GM18868 (cell line): ENCODE data around the gene CNOT1.
"Not testable (repeated sequence)": the region's sequence is repeated elsewhere in the genome, so short reads cannot be mapped to it uniquely, and the experiment has no call there.

Source experiments
- ATAC-seq: cut with Tn5 transposase; IDR thresholded peaks from one replicate; pipeline ENCODE4 v1.9.1; 2021; ENCODE audit warnings: mild to moderate bottlenecking, moderate library complexity; ENCODE audit not compliant: unreplicated experiment

Gene CNOT1

GRCh38 chr16:58629733-58630640 is at the start of gene CNOT1:
TSS of gene CNOT1 (minus strand) at chr16:58629826. CDS start at chr16:58599337, 30,489 bp downstream.
- peak; percentile 87 for ATAC-seq

DNA sequence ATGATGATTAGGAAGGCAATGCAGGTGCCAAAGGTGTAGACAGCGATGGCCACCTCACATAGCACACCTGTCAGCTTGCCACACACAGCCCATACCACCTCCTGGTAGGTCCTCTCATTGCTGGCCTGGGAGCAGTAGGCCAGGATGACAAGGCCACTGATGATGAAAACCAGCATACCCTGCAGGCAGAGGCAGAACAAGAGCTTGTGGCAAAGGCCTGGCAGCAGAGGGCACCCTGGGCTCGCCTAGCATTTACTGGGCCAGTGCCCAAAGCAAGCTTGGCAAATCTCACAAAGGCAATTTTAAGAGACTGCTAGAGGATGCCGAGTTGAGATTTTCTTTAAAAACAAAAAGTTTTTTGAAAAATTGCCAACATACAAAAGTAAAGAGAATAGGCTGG is 49.1 kb upstream of the CNOT1 start:
- ATAC-seq = no peak

DNA sequence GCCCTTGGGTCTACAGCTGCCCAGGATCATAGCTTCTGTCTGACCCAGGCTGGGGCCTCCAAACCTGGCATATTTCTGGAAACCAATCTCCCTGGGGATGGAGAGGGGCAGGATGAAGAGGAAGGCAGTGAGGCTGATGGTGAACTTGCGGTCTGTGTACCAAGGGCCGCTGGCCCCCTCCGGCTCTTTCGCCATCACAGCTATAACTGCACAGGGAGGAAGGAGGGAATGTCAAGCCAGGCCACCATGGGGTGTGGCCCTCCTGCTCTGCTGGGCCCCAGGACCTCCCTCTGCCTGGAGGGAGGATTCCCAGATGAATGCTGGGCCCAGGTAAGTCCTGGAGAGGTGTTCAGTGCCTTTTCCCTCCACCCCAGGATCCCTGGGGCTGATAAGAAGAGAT is 48.6 kb upstream of the CNOT1 start:
- no peak for ATAC-seq

DNA sequence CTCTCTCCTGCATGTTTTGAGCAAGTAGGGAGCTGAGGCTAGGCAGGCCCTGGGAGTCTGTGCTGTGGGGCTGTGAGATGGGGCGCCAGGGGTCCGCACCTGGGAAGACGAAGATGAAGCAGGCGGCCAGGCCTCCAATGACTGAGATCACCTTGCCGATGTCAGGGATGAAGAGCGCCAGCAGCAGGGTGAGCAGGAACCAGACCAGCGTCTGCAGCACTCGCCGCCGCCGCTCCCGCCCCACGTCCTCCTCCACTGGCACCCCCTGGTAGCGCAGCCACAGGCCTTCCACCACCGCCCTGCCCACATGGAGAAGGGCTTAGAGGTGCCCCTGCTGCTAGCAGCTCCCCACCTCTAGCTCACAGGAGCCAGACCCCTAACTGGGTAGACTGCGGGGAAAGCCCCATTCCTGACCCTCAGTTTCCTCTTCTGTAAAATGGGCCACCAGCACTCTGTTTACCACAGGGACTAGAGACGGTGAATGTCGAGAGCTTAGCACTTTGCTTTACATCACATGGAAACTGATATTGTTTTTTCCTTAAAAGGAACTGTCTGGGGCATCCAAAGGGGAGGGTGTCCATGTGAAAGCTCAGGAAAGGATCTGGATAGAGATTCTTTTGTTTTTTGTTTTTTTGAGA is 41.4 kb upstream of the CNOT1 start:
- ATAC-seq = no peak

GRCh38 chr16:58670177-58670576 is 40.6 kb upstream of the CNOT1 start:
- ATAC-seq = no peak

DNA sequence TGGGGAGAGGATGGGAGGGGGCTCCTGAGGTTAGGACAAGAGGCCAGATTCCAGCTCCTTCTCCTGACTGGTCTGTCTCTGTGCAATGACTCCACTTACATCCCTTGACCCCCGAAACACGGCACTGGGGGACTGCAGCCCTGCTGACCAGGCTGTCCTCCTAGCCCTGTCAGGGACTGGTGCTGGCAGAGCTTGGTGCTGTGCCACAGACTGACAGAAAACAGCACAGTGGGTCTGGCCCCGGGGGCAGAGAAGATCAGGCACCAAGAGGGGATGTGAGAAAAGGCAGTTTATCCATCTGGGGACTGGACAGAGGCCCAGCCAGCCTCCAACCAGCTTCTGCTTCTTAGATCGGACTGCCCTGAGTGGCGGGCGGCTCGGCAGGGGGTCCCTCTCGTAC is 35.6 kb upstream of the CNOT1 start:
- no peak for ATAC-seq

DNA sequence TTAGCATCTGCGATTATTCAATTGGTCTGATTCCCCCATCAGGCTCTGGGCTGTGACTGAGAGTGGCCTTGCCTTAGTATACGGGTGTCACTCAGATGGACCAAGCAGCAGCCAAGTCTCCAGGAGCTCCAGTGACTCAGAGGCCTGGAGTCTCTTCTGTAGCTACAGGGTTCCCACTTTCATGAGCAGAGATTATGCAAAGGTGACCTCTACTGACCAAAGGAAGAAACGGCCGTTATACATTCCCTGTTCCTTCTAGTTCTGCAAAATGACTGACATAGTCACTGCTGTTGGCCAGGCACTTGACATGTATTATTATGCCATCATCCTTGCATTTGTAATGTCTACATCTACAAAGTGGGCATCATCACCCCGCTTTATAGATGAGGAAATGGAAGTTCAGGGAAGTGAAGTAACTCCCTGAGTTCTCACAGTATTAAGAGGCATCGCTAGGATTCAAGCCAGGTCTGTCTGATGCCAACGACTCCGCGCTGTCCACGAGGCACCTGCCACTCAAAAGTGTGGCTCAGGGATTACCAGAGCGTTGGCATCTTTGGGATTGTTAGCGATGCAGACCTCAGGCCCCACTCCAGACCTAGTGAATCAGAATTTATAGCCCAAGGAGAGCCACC is 31.7 kb upstream of the CNOT1 start:
- ATAC-seq = peak; percentile 78

DNA sequence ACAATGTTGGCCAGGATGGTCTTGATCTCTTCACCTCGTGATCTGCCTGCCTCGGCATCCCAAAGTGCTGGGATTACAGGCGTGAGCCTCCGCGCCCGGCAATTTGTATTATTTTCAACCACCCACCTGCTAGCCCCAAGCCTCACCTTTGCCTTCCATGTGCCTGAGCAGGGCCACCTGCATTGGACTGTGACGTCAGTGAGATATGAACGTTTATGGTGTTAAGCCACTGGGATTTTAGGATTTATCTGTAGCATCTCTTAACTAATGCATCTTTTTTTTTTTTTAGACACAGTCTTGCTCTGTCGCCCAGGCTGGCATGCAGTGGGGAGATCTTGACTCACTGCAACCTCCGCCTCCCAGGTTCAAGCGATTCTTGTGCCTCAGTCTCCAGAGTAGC is 30.3 kb upstream of the CNOT1 start:
- not testable (repeated sequence) for ATAC-seq

DNA sequence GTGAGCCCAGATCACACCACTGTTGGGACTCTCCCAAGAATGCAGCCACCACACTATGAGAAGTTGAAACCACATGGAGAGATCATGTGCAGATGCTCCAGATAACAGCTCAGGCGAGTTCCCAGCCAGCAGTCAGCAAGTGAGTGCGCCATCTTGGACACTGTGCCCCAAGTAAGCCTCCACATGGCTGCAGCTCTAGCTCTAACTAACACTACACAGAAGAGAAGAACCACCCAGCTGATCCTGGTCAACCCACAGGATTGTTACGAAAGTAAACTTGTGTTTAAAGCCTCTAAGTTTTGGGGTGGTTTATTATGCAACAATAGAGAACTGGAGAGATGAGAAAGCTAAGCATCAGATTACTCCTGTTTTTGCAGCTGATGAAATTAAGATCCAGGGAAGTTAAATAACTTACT is 29.2 kb upstream of the CNOT1 start:
- ATAC-seq = no peak

GRCh38 chr16:58656899-58657298 is 27.3 kb upstream of the CNOT1 start:
- no peak for ATAC-seq

DNA sequence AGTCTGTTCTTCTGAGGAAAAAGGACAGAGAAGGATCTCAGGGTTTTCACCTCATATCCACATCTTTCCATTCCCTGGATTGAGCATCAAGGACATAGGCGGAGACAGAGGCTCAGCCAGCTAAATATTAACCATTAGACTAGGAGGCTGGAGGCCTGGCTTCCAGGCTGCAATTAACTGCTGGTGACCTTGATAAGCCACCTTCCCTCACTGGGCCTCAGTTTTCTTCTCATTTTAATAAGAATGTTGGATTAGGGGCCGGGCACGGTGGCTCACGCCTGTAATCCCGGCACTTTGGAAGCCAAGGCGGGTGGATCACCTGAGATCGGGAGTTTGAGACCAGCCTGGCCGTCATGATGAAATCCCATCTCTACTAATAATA is 25.6 kb upstream of the CNOT1 start:
- ATAC-seq = no peak

- ATAC-seq = no peak
Measured at GRCh38 chr16:58654560-58655214, 25.1 kb upstream of the CNOT1 start.

DNA sequence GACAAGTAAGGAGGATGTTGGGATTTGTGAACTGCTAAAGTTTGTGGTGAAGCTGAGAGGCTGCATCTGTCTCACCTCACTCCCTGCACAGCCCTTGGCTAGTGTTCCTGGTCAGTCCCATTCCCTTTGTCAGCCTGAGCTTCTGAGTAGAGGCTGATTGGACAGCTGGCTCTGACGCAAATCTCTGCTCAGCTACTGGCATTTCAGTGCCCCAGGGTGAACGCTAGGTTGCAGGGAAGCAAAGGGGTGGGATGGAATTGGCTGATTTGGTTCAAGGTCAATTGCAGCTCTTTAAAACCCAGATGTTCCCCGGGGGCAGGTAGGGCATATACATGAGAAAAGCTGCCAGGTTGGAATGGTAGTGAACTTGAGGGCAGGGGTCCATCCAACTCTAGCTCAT is 23.1 kb upstream of the CNOT1 start:
- no peak for ATAC-seq

DNA sequence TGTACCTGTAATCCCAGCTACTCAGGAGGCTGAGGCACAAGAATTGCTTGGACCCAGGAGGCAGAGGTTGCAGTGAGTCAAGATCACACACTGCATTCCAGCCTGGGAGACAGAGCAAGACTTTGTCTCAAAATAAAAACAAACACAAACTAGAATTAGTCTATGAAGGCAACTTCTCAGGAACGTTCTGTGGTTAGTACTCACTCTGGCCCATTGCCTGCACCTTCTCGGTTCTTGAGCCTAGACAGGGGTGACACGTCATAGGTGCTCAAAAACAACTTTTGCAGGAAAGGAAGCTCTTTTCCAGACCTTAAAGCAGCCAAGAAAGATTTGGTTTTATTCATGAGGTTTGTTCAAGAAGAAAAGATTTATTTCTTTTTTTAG is 22.3 kb upstream of the CNOT1 start:
- no peak for ATAC-seq

GRCh38 chr16:58649707-58650106 is 20.1 kb upstream of the CNOT1 start:
- ATAC-seq = no peak

GRCh38 chr16:58647107-58647506 is 17.5 kb upstream of the CNOT1 start:
- ATAC-seq = no peak

- ATAC-seq = no peak
Measured at GRCh38 chr16:58644765-58645487, 15.3 kb upstream of the CNOT1 start.

DNA sequence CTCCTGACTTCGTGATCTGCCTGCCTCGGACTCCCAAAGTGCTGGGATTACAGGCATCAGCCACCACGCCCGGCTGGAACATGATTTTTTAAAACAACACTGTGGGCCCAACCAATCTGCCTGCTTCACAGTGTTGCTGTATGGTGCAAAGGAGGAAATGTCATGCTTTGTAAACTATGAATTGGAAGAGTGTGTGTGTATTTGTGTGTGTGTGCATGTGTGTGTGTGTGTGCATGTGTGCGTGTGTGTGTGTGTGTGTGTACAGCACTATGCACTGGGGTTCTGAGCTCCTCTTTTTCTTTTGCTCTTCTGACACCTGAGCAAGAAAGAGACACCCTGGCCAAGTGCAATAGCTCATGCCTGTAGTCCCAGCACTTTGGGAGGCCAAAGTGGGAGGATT is 14.5 kb upstream of the CNOT1 start:
- no peak for ATAC-seq

- no peak for ATAC-seq
Measured at GRCh38 chr16:58640949-58641348, 11.3 kb upstream of the CNOT1 start.

GRCh38 chr16:58639836-58640235 is 10.2 kb upstream of the CNOT1 start:
- ATAC-seq = no peak

- no peak for ATAC-seq
Measured at GRCh38 chr16:58639230-58639629, 9.6 kb upstream of the CNOT1 start.
